ENCODE data around the gene TLR4.
A peak's percentile ranks its signal among the peaks of the same experiment; 100 is the strongest.

Gene TLR4

DNA sequence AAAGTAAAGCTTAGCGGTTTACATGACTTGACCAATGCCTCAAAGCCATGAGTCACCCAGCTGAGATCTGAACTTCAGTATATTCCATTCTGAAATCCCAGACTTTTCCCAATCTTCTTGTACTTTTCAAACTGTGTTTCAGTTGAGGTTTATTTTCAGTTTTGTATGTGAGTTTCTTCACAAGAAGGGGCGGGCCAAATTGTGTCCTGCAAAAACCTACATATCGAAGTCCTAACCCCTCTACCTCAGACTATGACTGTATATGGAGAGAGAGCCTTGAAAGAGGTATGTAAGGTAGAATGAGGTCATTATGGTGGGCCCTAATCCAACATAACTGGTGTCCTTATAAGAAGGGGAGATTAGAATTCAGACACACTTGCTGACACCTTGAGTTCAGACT, 666 bp upstream of the TLR4 start:
- H3K4me1 ChIP-seq (ENCODE audit: low read length), result peaks cover 24% of the 10 kb centered on the region
- H3K9me3 ChIP-seq (ENCODE audit: insufficient read depth, low read length), result 0 out of 2 replicates have a peak, but pooled peaks cover 4% of the 10 kb centered on the region
- H3K36me3 ChIP-seq (replicated peaks; ENCODE audit: low read depth, low read length), result no peaks in the 10 kb centered on the region
- H3K27ac ChIP-seq (ENCODE audit: low read length), result peak overlapping the region; percentile 22; the same call in 1 of the 2 replicates
- peak overlapping the region; percentile 80 for H3K4me2 ChIP-seq (ENCODE audit: low read length)
- no peaks in the 10 kb centered on the region for H4K20me1 ChIP-seq (ENCODE audit: insufficient read depth, low read length)
- peak overlapping the region; percentile 21; the same call in 1 of the 2 replicates for H3K9ac ChIP-seq (ENCODE audit: low read length)
- H3K79me2 ChIP-seq (ENCODE audit: low read length), result no peaks in the 10 kb centered on the region
- peaks cover 15% of the 10 kb centered on the region for H3K27me3 ChIP-seq (ENCODE audit: low read depth, low read length)
- no peak overlapping the region for H2AFZ ChIP-seq (ENCODE audit: low read depth, low read length)
- H3K4me3 ChIP-seq (ENCODE audit: low read length), result peak overlapping the region; percentile 56
- no peak for TF ChIP-seq EZH2phosphoT487 (IDR thresholded peaks at IDR 0.05; ENCODE audit: low read depth)
- TF ChIP-seq CTCF (IDR thresholded peaks at IDR 0.05; ENCODE audit: low read depth, low read length), result no peak

- Histone ChIP-seq H4K20me1 (ENCODE audit: insufficient read depth, low read length) (no peaks in the 10 kb centered on the region), H3K9ac (ENCODE audit: low read length) (peak overlapping the region; percentile 23; the same call in 1 of the 2 replicates), H3K4me2 (ENCODE audit: low read length) (peak overlapping the region; percentile 80), H3K4me1 (ENCODE audit: low read length) (peaks cover 24% of the 10 kb centered on the region), H3K4me3 (ENCODE audit: low read length) (peak overlapping the region; percentile 53), H3K79me2 (ENCODE audit: low read length) (no peaks in the 10 kb centered on the region), H3K27ac (ENCODE audit: low read length) (0 out of 2 replicates have a peak overlapping the region, but pooled peaks have one; percentile 24), H3K36me3 (replicated peaks; ENCODE audit: low read depth, low read length) (no peaks in the 10 kb centered on the region), H3K9me3 (ENCODE audit: insufficient read depth, low read length) (0 out of 2 replicates have a peak, but pooled peaks cover 4% of the 10 kb centered on the region), H3K27me3 (ENCODE audit: low read depth, low read length) (peaks cover 15% of the 10 kb centered on the region), H2AFZ (ENCODE audit: low read depth, low read length) (no peak overlapping the region)
- TF ChIP-seq CTCF (IDR thresholded peaks at IDR 0.05; ENCODE audit: low read depth, low read length) (no peak), EZH2phosphoT487 (IDR thresholded peaks at IDR 0.05; ENCODE audit: low read depth) (no peak)
Measured at GRCh38 chr9:117704597-117704996, 394 bp downstream of the TLR4 start.

DNA sequence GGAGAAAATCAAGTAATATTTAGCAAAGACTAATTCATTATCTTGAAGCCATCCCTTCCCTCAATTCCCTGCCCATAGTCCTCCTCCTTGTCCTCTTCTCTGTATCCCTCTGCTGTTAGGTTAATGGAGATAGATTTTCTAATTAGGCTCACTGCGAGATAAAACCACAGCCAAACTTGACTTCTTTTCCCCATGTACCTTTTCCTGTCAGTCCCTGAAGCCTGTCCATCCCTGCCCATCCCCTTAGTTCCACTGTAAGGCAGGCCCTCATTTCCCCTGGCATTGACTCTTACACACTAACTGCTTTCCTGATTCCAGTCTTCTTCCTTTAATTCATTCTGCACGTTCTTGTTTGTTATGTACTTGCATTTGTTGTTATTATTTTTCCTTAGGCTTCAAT, 1.2 kb downstream of the TLR4 start:
- H2AFZ ChIP-seq (ENCODE audit: low read depth, low read length), result no peak overlapping the region
- H4K20me1 ChIP-seq (ENCODE audit: insufficient read depth, low read length), result no peaks in the 10 kb centered on the region
- no peak for TF ChIP-seq CTCF (IDR thresholded peaks at IDR 0.05; ENCODE audit: low read depth, low read length)
- no peak for TF ChIP-seq EZH2phosphoT487 (IDR thresholded peaks at IDR 0.05; ENCODE audit: low read depth)
- H3K4me1 ChIP-seq (ENCODE audit: low read length), result peaks cover 24% of the 10 kb centered on the region
- H3K9me3 ChIP-seq (ENCODE audit: insufficient read depth, low read length), result 0 out of 2 replicates have a peak, but pooled peaks cover 4% of the 10 kb centered on the region
- H3K27me3 ChIP-seq (ENCODE audit: low read depth, low read length), result peaks cover 15% of the 10 kb centered on the region
- H3K9ac ChIP-seq (ENCODE audit: low read length), result no peak overlapping the region
- H3K36me3 ChIP-seq (replicated peaks; ENCODE audit: low read depth, low read length), result no peaks in the 10 kb centered on the region
- no peak overlapping the region for H3K4me2 ChIP-seq (ENCODE audit: low read length)
- H3K27ac ChIP-seq (ENCODE audit: low read length), result no peak overlapping the region
- H3K4me3 ChIP-seq (ENCODE audit: low read length), result no peak overlapping the region
- no peaks in the 10 kb centered on the region for H3K79me2 ChIP-seq (ENCODE audit: low read length)

DNA sequence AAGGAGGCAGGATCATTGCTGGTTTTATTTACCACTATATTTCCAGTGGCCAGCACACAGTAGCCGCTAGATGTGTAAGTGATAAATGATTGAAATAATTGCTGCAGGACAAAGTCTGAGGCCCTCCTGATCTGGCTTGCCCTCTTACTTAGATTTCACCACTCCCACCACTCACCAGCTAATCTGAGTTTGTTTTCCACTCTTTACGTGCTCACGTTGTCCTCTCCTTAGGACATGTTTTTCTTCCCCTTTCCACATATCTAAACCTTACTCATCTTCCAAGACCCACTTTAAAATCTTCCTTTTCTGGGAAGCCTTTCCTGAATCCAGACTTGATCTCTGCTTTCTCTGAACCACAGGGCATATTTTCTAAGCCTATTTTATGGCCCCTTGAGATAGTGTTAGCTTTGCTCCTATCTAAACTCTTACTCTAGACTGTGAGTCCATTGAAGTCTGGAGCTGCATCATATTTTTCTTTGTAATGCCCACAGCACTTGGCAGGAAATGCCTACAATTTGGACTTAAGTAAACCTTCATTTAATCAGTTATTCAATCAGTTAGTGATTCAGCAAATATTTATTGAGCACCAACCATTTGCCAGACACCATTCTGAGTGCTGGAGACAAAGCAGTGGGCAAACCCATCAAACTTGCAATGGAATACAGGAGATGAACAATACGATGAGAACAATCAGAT, 2.4 kb downstream of the TLR4 start:
- H2AFZ ChIP-seq (ENCODE audit: low read depth, low read length), result no peak overlapping the region
- no peaks in the 10 kb centered on the region for H3K79me2 ChIP-seq (ENCODE audit: low read length)
- no peak overlapping the region for H3K9ac ChIP-seq (ENCODE audit: low read length)
- no peak overlapping the region for H3K27ac ChIP-seq (ENCODE audit: low read length)
- 0 out of 2 replicates have a peak, but pooled peaks cover 4% of the 10 kb centered on the region for H3K9me3 ChIP-seq (ENCODE audit: insufficient read depth, low read length)
- H3K27me3 ChIP-seq (ENCODE audit: low read depth, low read length), result peaks cover 24% of the 10 kb centered on the region
- no peak overlapping the region for H3K4me3 ChIP-seq (ENCODE audit: low read length)
- H3K4me2 ChIP-seq (ENCODE audit: low read length), result no peak overlapping the region
- TF ChIP-seq EZH2phosphoT487 (IDR thresholded peaks at IDR 0.05; ENCODE audit: low read depth), result no peak
- TF ChIP-seq CTCF (IDR thresholded peaks at IDR 0.05; ENCODE audit: low read depth, low read length), result no peak
- H4K20me1 ChIP-seq (ENCODE audit: insufficient read depth, low read length), result no peaks in the 10 kb centered on the region
- H3K4me1 ChIP-seq (ENCODE audit: low read length), result peaks cover 24% of the 10 kb centered on the region
- no peaks in the 10 kb centered on the region for H3K36me3 ChIP-seq (replicated peaks; ENCODE audit: low read depth, low read length)

Data from OCI-LY3 (cell line).